PFSK-1 (cell line): Measurements from ENCODE around the gene ZIC5.

Source experiments
- FOXP2 ChIP-seq: optimal IDR thresholded peaks from 2 replicates; pipeline ENCODE3; 2011; ENCODE audit warnings: borderline replicate concordance, control low read depth, inconsistent platforms; ENCODE audit not compliant: insufficient read depth; ENCODE audit errors: extremely low read length, extremely low read depth
- POLR2AphosphoS5 ChIP-seq: IDR thresholded peaks from 2 replicates; pipeline ENCODE4 v1.6.1; 2012; ENCODE audit warnings: low read depth, mild to moderate bottlenecking, control low read depth, low read length, moderate library complexity
- SIN3A ChIP-seq: IDR thresholded peaks from 2 replicates; pipeline ENCODE4 v1.6.1; 2012; ENCODE audit warnings: mild to moderate bottlenecking, low read length, moderate library complexity, borderline replicate concordance; ENCODE audit not compliant: insufficient read depth
- TAF1 ChIP-seq: IDR thresholded peaks from 2 replicates; pipeline ENCODE4 v1.6.1; 2012; ENCODE audit warnings: low read length, control low read depth, borderline replicate concordance; ENCODE audit not compliant: insufficient read depth
- TF ChIP-seq, protein P1 (sequence below), 2 experiments: IDR thresholded peaks; 2 replicates each; pipeline versions ENCODE4 v1.6.1 to v1.8.0; 2011 to 2012; ENCODE audit warnings: low read depth in 2 of 2, low read length in 2 of 2, control low read depth in 1 of 2, inconsistent platforms in 1 of 2, mild to moderate bottlenecking in 1 of 2, moderate library complexity in 1 of 2; ENCODE audit not compliant: insufficient read depth in 1 of 2

DNA sequence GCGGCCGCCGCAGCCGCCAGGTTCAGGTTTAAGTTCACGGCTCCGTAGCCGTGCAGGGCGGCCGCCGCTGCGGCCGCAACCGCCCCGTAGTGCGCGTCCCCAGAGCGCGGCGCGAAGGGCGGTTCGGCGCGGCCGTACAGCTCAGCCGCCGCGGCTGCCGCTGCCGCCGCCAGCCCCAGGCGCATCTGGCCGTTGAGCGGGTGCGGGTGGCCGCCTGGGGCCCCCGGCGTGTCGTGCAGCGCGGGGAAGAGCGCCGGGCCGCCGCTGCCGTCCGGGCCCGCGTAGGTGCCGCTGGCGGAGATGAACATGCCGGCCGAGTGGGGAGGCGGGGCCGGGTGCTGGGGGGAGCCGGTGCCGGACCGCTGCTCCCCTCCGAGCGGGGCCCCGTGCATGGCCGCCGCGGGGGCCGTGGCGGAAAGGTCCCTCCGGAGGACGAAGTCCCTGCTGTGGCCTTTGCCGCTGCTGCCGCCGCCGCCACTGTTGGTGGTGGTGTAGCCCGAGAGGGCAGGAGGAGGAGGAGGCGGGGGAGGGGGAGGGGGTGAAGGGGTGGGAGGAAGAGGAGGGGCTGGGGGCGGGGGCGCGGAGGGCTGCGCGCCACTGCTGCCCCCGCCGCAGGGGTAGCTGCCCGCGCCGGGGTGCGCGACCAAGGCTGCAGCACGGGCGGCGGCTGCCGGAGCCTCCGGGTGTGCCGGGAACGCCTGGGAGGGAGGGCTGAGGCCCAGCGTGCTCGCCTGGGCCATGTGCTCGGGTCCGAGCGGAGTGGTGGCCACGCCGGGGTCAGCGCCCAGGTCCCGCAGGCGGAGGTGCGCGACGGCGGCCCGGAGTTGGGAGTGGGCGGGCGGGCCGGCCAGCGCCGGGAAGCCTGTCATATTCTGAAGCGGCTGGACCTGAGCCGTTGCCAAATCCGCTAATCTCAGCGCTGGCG, 654 bp downstream of the ZIC5 start:
- TF ChIP-seq POLR2AphosphoS5 = no peak
- TF ChIP-seq TAF1 = no peak
- TF ChIP-seq, protein P1, sequence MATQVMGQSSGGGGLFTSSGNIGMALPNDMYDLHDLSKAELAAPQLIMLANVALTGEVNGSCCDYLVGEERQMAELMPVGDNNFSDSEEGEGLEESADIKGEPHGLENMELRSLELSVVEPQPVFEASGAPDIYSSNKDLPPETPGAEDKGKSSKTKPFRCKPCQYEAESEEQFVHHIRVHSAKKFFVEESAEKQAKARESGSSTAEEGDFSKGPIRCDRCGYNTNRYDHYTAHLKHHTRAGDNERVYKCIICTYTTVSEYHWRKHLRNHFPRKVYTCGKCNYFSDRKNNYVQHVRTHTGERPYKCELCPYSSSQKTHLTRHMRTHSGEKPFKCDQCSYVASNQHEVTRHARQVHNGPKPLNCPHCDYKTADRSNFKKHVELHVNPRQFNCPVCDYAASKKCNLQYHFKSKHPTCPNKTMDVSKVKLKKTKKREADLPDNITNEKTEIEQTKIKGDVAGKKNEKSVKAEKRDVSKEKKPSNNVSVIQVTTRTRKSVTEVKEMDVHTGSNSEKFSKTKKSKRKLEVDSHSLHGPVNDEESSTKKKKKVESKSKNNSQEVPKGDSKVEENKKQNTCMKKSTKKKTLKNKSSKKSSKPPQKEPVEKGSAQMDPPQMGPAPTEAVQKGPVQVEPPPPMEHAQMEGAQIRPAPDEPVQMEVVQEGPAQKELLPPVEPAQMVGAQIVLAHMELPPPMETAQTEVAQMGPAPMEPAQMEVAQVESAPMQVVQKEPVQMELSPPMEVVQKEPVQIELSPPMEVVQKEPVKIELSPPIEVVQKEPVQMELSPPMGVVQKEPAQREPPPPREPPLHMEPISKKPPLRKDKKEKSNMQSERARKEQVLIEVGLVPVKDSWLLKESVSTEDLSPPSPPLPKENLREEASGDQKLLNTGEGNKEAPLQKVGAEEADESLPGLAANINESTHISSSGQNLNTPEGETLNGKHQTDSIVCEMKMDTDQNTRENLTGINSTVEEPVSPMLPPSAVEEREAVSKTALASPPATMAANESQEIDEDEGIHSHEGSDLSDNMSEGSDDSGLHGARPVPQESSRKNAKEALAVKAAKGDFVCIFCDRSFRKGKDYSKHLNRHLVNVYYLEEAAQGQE (IDR thresholded peaks at IDR 0.05; ENCODE audit: insufficient read depth in 1 of 2, low read depth in 2 of 2, low read length in 2 of 2) = no peak
- peak; percentile 23; the same call in 1 of the 2 replicates for TF ChIP-seq SIN3A
- TF ChIP-seq FOXP2 = peak; percentile 16
